Activated gamma-delta T cell treated with Interleukin-2 at 50 U/mL for 16 hours (primary cell): ENCODE results near the gene SLC2A6.
A peak's percentile ranks its signal among the peaks of the same experiment; 100 is the strongest.

Experiments
- DNase-seq: peaks from one replicate; pipeline ENCODE4 v3.0.0-alpha.2; 2020

The SLC2A6 gene

DNA sequence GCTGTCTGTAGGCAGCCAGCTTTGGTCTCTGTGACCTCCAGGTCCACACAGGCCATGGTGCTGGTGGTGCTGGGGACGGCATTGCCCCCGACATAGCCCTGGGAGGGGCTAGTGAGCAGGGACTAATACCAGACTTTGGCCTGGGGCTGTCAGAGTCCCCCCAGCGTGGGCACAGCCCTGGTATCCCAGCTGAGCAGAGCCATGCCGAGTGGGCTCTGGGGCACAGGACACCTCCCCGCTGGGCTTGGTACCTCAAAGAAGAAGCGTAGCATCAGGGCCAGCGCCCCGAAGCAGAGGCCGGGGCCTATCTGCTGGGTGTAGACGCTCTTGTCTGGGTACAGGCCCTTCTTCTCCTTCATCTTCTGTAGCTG lies 36.3 kb upstream of the SLC2A6 start:
- no peak for DNase-seq

- DNase-seq, result no peak
These were observed 35.8 kb upstream of the SLC2A6 start for GRCh38 chr9:133514460-133515239.

DNA sequence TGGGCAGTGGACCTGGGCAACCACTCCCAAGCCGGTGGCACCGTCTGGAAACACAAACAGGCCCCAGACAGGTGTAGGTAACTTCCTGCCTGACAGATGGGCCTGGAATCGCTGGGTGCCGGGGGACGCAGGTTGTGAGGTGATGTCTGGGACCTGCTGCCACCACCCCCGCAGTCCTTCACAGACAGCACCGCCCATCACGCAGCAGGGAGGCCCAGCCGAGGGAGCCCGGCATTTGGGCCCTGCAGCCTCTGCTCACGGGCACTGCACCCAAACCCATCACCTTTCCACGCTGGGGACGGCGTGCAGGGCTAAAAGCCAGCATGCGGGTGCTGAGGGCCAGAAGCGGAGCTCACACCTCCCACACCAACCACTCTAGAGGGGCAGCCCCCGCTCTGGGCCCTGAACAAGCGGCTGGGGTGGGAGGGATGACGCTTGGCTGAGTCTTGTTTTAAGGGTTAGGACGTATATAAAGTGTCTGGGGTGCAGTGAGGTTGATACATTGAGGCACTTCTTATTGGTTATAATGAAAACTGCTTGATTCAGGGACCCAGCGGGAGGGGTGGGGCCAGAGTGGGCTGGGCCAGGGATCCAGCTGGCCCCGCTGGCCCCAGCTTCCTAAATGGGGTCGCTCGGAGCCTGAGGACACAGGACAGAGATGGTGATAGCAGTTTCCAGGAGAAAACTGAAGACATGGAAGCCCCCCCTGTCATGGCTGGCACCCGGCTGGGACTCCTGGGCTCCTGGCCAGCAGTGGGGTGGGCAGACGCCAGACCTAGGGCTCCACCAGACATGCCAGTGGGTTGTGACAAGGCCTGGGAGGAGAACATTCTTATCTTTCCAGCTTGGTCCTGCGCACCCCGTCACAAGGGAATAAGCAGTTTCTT lies 34.6 kb upstream of the SLC2A6 start:
- no peak for DNase-seq

GRCh38 chr9:133512253-133513213 lies 33.6 kb upstream of the SLC2A6 start:
- no peak for DNase-seq

DNA sequence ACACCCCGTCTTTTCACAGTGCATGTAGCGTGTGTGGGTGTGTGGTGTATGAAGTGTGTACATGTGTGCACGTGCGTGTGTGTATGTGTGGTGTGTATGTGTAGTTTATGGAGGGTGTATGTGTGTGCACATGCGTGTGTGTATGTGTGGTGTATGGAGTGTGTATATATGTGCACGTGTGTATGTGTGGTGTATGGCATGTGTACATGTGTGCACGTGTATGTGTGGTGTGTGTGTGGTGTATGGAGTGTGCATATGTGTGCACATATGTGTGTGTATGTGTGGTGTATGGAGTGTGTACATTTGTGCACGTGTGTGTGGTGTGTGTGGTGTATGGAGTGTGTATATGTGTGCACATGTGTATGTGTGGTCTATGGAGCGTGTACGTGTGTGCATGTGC lies 32.7 kb upstream of the SLC2A6 start:
- no peak for DNase-seq

- no peak for DNase-seq
These were observed 32.1 kb upstream of the SLC2A6 start for GRCh38 chr9:133510926-133511505.

- peak; percentile 34 for DNase-seq
These were observed 30.5 kb upstream of the SLC2A6 start for GRCh38 chr9:133509179-133510083.

- no peak for DNase-seq
These were observed 29.1 kb upstream of the SLC2A6 start for GRCh38 chr9:133508046-133508445.

DNA sequence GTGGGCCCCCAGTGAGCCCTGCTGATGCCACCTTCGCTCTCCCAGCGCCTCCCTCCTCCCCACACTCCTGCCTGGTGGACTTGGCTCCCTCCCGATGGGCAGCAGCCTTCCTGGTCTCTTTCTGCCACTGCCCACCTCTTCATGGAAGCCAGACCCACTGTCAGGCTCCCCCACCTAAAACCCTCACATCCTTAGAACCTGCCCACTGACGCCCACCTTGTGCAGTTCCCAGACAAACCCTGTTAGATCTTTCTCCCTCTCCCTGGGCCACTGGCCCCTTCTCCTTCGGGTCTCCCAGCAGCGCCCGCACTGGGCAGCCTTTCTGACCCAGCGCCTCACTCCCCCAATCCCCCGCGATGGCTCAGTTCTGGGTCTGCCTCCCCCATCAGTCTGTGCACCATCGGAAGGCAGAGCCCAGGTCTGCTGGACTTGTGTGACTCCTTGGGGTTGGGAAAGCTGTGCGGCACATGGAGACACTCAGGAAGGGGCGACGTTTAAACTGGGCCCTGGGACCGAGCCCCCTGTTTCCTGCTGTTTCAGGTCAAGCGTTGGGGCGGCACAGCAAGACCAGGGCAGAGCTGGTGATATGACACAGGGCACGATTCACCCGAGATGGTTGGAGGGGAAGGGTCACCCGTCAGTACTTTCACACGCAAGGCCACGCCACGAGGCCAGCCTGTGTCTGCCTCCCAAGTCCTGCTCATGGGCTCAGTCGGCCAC lies 28.5 kb upstream of the SLC2A6 start:
- DNase-seq, result no peak

DNA sequence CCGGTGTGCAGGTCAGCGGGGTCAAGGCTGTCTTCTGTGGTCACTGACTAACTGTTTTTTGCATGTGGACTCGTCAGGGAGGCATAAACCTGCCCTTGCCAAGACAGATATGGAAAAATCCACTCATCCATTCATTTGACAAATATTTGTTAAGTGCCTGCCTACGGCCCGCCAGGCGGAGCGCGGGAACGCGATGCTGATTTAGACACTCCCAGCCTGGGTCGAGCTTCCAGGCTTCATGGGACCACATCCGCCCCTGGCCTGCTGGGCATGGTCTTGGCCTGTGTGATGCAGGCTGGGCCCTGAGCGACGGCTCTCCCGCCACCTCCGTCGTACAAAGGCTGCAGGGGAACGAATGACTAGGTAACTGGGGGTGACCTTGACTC lies 27.7 kb upstream of the SLC2A6 start:
- DNase-seq, result no peak

DNA sequence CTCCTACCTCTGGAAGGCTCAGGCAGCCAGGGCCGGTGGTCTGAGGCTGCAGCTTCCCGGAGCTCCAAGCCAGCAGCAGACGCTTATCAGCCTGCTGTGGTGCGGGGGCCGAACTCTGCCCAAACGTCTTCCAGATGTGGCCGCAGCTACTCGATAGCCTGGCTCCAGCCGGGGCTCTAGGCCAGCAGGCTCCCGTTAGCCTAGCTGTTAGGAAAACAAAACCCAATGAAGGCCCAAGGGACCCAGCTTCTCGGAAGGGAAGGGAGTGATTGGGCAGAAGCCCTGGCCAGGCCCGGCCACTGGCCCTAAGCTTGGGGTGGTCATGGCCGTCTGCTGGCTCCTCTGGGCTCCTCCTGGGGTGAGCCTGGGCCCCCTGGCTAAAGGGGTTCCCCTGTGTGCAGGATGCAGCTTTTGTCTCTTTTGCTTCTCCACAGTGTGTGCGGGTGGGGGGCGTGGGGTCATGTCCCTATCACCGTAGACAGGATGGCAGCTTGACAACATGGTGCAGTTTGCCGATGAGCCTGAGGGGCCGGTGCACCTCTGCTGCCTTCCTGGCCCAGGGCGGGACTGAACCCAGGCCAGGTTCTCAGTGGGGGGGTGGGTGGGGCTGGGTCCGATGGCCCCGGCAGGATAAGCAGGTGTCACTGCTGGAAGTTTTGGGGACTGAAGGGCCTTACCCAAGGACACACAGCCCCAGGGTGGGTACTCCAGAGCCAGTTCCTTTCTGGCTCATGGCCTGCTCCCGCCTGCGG lies 27.2 kb upstream of the SLC2A6 start:
- no peak for DNase-seq

DNA sequence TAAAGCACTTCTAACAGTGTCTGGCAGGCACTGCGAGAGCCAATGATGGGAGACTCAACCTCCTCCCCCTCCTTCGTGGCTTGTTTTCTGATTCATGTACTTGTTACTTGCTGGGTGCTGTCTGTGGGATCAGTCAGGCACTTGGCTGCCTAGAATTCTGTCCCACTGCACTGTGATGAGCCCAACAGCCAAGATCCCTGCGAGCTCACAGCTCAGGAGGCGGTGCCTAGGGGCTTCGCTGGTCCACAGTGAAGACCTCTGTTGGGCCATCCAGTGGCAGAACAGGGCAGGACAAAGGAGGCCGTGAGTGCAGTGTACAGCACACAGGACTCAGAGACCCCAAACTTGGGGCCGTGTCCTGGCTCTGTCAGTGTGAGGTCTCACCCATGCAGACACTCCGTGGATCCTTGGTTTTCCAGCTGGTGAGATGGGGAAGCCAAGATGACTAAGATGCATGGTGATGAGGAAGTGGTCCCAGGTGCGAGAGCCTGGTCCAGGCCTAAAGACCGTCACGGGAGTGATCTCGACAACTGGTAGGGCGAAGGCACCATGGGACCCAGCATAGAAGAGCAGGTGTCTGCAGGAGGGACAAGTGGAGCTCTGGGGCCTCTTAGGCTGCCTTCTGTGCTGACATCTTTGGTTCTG lies 26.4 kb upstream of the SLC2A6 start:
- DNase-seq, result no peak

- no peak for DNase-seq
These were observed 23.2 kb upstream of the SLC2A6 start for GRCh38 chr9:133502112-133502511.

GRCh38 chr9:133499892-133500270 lies 21.0 kb upstream of the SLC2A6 start:
- no peak for DNase-seq

- DNase-seq, result no peak
These were observed 20.4 kb upstream of the SLC2A6 start for GRCh38 chr9:133499132-133499891.

DNA sequence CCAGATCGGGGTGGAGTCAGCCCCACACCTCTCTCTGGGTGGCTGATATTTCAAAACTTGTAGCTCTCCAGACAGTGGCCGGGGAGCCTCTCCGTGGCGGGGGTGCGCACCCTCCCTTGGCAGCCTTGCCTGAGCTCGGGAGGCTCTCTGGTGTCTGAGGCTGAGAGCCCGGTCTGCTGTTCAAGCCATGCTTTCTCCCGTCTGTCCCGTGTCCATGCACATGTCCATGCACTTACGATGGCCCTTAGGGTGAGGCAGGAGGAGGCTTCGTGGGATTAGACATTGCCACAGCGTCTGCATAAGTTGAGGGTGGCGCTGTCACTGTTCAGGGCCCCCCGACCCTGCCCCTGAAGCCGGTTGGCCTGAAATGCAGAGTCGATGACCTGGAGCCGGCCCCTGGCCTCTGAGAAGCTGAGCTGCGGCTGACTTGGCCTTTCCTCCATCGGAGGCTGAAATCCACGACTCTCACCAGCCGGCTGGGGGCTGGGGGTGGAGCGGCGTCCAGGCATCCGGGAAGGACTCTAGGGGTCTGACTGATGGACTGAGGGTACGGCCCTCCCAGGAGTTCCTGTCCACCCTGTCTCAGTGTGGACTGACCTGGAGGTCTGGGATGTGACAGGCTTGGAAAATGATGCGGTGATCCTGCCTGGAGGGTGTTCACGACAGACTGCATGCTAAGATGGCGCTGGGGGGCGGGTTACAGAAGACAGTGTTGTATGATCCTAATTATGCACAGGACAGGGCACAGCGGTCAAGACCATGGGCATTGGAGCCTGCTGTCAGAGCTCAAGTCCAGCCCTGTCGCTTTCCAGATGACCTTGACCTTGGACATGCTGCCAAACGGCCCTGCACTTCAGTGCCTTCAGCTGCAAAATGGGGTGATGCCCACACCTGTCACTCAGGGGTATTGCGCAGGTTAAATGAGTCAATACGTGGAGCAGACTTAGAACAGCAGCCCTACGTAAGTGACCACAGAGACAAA lies 18.3 kb upstream of the SLC2A6 start:
- no peak for DNase-seq
